Breast epithelium (tissue), 4 donors: ENCODE measurements around the gene PSD. TPM values are rescaled to one million over a fixed set of nuclear protein-coding genes. Genes with fewer than 3 reads are reported as not detected.
A peak's percentile ranks its signal among the peaks of the same experiment; 100 is the strongest.

Experiments used
- DNase-seq, 2 donors: peaks; one replicate each; pipeline ENCODE4 v3.0.0-alpha.2; 2019; ENCODE audit warnings: low spot score in 2 of 2
- H3K27ac ChIP-seq, 2 donors: fragments of 200-600 bp; sonication (generic) in 1 of 2; one replicate each; pipeline ENCODE4 v1.5.1; 2016 to 2019; ENCODE audit warnings: mild to moderate bottlenecking in 1 of 2
- H3K27me3 ChIP-seq, 2 donors: fragments of 200-600 bp; sonication (generic) in 1 of 2; one replicate each; pipeline versions ENCODE4 v1.5.1 to v1.6.0; 2017 to 2019; ENCODE audit warnings: control low read depth in 1 of 2, mild to moderate bottlenecking in 1 of 2
- H3K36me3 ChIP-seq: fragments of 200-600 bp; one replicate; pipeline ENCODE4 v1.5.1; 2019
- H3K4me1 ChIP-seq, 2 donors: fragments of 200-600 bp; sonication (generic); one replicate each; pipeline ENCODE4 v1.5.1; 2016 to 2019; ENCODE audit warnings: control low read depth in 1 of 2
- H3K4me3 ChIP-seq, 3 donors: fragments of 200-600 bp; sonication (generic); 1 replicate in 2 of 3; 2 replicates in 1 of 3; pipeline ENCODE4 v1.5.1; 2016 to 2019; ENCODE audit warnings: mild to moderate bottlenecking in 3 of 3, moderate library complexity in 2 of 3
- H3K9me3 ChIP-seq, 2 donors: fragments of 200-600 bp; sonication (generic) in 1 of 2; one replicate each; pipeline ENCODE4 v1.5.1; 2016 to 2019; ENCODE audit warnings: control low read depth in 1 of 2
- CTCF ChIP-seq, 3 donors: fragments of 450-650 bp; IDR thresholded peaks; one replicate each; pipeline ENCODE4 v1.5.1; 2016 to 2017; ENCODE audit warnings: antibody characterized with exemption in 3 of 3, mild to moderate bottlenecking in 3 of 3, moderate library complexity in 3 of 3
- POLR2A ChIP-seq: fragments of 450-650 bp; IDR thresholded peaks from one replicate; pipeline ENCODE4 v1.6.1; 2016; ENCODE audit warnings: antibody characterized with exemption, mild to moderate bottlenecking, moderate library complexity
- POLR2AphosphoS5 ChIP-seq, 3 donors: sonication (generic); formaldehyde crosslinking; IDR thresholded peaks; one replicate each; pipeline ENCODE4 v1.6.1; 2017; ENCODE audit warnings: antibody characterized with exemption in 3 of 3
- intact Hi-C: fragments of 100-400 bp; cut with DNase I; formaldehyde crosslinking; loops from one replicate; pipeline ENCODE4 v1.15.1; 2023; ENCODE audit warnings: low total_unique reads
- total RNA-seq, 3 donors: library from RNA; depleted of rRNA; stranded (reverse); fragments of >200 nt; gene quantifications; one replicate each; pipeline ENCODE4 v1.1.0, GENCODE V29; 2016

The PSD gene
- total RNA-seq, 3 donors from 2014 or later, result 0.96 to 13.4 (median 6.3) TPM

GRCh38 chr10:102376901-102377300 lies 41.7 kb downstream of the PSD start:
- H3K9me3 ChIP-seq, result no peaks in the 10 kb centered on the region
- peaks cover 6% of the 10 kb centered on the region for H3K36me3 ChIP-seq
- H3K4me3 ChIP-seq, result no peak overlapping the region
- no peaks in the 10 kb centered on the region for H3K27me3 ChIP-seq
- DNase-seq, result no peak
- H3K4me1 ChIP-seq, result no peaks in the 10 kb centered on the region
- intact Hi-C loops, result no loop called here
- H3K27ac ChIP-seq, result no peak overlapping the region
- TF ChIP-seq POLR2A (no peak), POLR2AphosphoS5 (IDR thresholded peaks at IDR 0.05) (no peak), CTCF (IDR thresholded peaks at IDR 0.05) (no peak)

- H3K4me1 ChIP-seq, result no peaks in the 10 kb centered on the region
- no peak for TF ChIP-seq POLR2A
- no peak for TF ChIP-seq POLR2AphosphoS5 (IDR thresholded peaks at IDR 0.05)
- no peak for TF ChIP-seq CTCF (IDR thresholded peaks at IDR 0.05)
- H3K36me3 ChIP-seq, result peaks cover 13% of the 10 kb centered on the region
- no peaks in the 10 kb centered on the region for H3K27me3 ChIP-seq
- DNase-seq, result no peak
- intact Hi-C loops, result no loop called here
- H3K4me3 ChIP-seq, result no peak overlapping the region
- peaks cover 0 to under 1% of the 10 kb centered on the region in 2 donors for H3K9me3 ChIP-seq
- no peak overlapping the region for H3K27ac ChIP-seq
These were observed 42.7 kb downstream of the PSD start for GRCh38 chr10:102375867-102376266.

GRCh38 chr10:102375250-102375649 lies 43.3 kb downstream of the PSD start:
- no peak for DNase-seq
- H3K27me3 ChIP-seq, result no peaks in the 10 kb centered on the region
- intact Hi-C loops, result no loop called here
- no peaks in the 10 kb centered on the region for H3K4me1 ChIP-seq
- H3K36me3 ChIP-seq, result peaks cover 20% of the 10 kb centered on the region
- no peak overlapping the region for H3K4me3 ChIP-seq
- no peak for TF ChIP-seq POLR2A
- TF ChIP-seq CTCF (IDR thresholded peaks at IDR 0.05), result no peak
- no peak for TF ChIP-seq POLR2AphosphoS5 (IDR thresholded peaks at IDR 0.05)
- peaks cover 0 to 4% of the 10 kb centered on the region in 2 donors for H3K9me3 ChIP-seq
- H3K27ac ChIP-seq, result no peak overlapping the region

GRCh38 chr10:102371295-102371694 lies 47.3 kb downstream of the PSD start:
- H3K27ac ChIP-seq, result no peak overlapping the region
- no peak for DNase-seq
- H3K27me3 ChIP-seq, result no peaks in the 10 kb centered on the region
- intact Hi-C loops, result no loop called here
- no peak overlapping the region for H3K4me3 ChIP-seq
- peaks cover 30% of the 10 kb centered on the region for H3K36me3 ChIP-seq
- no peaks in the 10 kb centered on the region for H3K4me1 ChIP-seq
- H3K9me3 ChIP-seq, result peaks cover 0 to 4% of the 10 kb centered on the region in 2 donors
- TF ChIP-seq POLR2AphosphoS5 (IDR thresholded peaks at IDR 0.05) (no peak), CTCF (IDR thresholded peaks at IDR 0.05) (no peak)

GRCh38 chr10:102368077-102368476 lies 50.5 kb downstream of the PSD start:
- no peak for TF ChIP-seq POLR2AphosphoS5 (IDR thresholded peaks at IDR 0.05)
- no peak for TF ChIP-seq POLR2A
- TF ChIP-seq CTCF (IDR thresholded peaks at IDR 0.05), result no peak
- peak overlapping the region in 1 of 2 donors; percentile 19 for H3K27ac ChIP-seq
- intact Hi-C loops, result no loop called here

More at GRCh38 chr10:102368077-102368476, 50.5 kb downstream of the PSD start:
- no peaks in the 10 kb centered on the region for H3K27me3 ChIP-seq
- H3K4me1 ChIP-seq, result no peaks in the 10 kb centered on the region
- H3K36me3 ChIP-seq, result peaks cover 37% of the 10 kb centered on the region
- H3K9me3 ChIP-seq, result peaks cover 0 to 4% of the 10 kb centered on the region in 2 donors
- peak in 1 of 2 donors; percentile 33 for DNase-seq
- H3K4me3 ChIP-seq, result no peak overlapping the region
